Lower leg skin (tissue), 4 donors: Measurements from ENCODE around the gene IGFBP7. TPM values are rescaled to one million over a fixed set of nuclear protein-coding genes. Genes with fewer than 3 reads are reported as not detected.

Source experiments
- DNase-seq, 2 donors: peaks; one replicate each; pipeline ENCODE4 v3.0.0-alpha.2; 2019; ENCODE audit warnings: low spot score in 2 of 2
- H3K4me3 ChIP-seq: fragments of 200-600 bp; sonication (generic); 2 replicates; pipeline ENCODE4 v1.5.1; 2017; ENCODE audit warnings: mild to moderate bottlenecking, low read depth; ENCODE audit not compliant: poor library complexity, severe bottlenecking
- CTCF ChIP-seq, 3 donors: fragments of 450-650 bp; IDR thresholded peaks; one replicate each; pipeline ENCODE4 v1.5.1; 2016; ENCODE audit warnings: antibody characterized with exemption in 3 of 3, mild to moderate bottlenecking in 3 of 3, moderate library complexity in 2 of 3
- POLR2A ChIP-seq, 2 donors: fragments of 450-650 bp; IDR thresholded peaks; one replicate each; pipeline ENCODE4 v1.6.1; 2016 to 2017; ENCODE audit warnings: antibody characterized with exemption in 2 of 2, mild to moderate bottlenecking in 1 of 2, moderate library complexity in 1 of 2
- WGBS, 2 donors: methylation state at CpG; one replicate each; pipeline ENCODE4 v1.1.5; 2018; 5-methylcytosine and 5-hydroxymethylcytosine counted together
- intact Hi-C: fragments of 100-400 bp; cut with DNase I; formaldehyde crosslinking; loops from one replicate; pipeline ENCODE4 v1.15.0; 2023; ENCODE audit warnings: low total_unique reads
- total RNA-seq, 4 donors: library from RNA; depleted of rRNA; stranded (reverse); fragments of >200 nt; gene quantifications; one replicate each; pipeline ENCODE4 v1.1.0, GENCODE V29; 2016

The IGFBP7 gene
- total RNA-seq, 4 donors from 2014 or later, result 122 to 324 (median 168) TPM

GRCh38 chr4:57059890-57060716 lies 50.1 kb downstream of the IGFBP7 start:
- intact Hi-C loops, result no loop called here
- no peak for DNase-seq
- no peak for TF ChIP-seq CTCF (IDR thresholded peaks at IDR 0.05)
- TF ChIP-seq POLR2A (IDR thresholded peaks at IDR 0.05), result no peak
- 57 to 63% methylated on average over 6 of the region's 6 CpGs for WGBS, 2 donors
- no peak overlapping the region for H3K4me3 ChIP-seq

- no peak overlapping the region for H3K4me3 ChIP-seq
- intact Hi-C loops, result no loop called here
- no peak for DNase-seq
- TF ChIP-seq CTCF (IDR thresholded peaks at IDR 0.05) (no peak), POLR2A (IDR thresholded peaks at IDR 0.05) (no peak)
- 71 to 76% methylated on average over 14 of the region's 14 CpGs for WGBS, 2 donors
These were observed 54.3 kb downstream of the IGFBP7 start for GRCh38 chr4:57055886-57056285.

GRCh38 chr4:57053508-57053907 lies 56.7 kb downstream of the IGFBP7 start:
- intact Hi-C loops, result no loop called here
- DNase-seq, result no peak
- no peak for TF ChIP-seq CTCF (IDR thresholded peaks at IDR 0.05)
- 40 to 66% methylated on average over 5 of the region's 5 CpGs for WGBS, 2 donors
- H3K4me3 ChIP-seq, result no peak overlapping the region

- no peak for DNase-seq
- intact Hi-C loops, result no loop called here
- TF ChIP-seq CTCF (IDR thresholded peaks at IDR 0.05), result no peak
- H3K4me3 ChIP-seq, result no peak overlapping the region
- WGBS, 2 donors, result 80 to 86% methylated on average over 2 of the region's 2 CpGs
These were observed 58.7 kb downstream of the IGFBP7 start for GRCh38 chr4:57051524-57051923.

GRCh38 chr4:57051095-57051494 lies 59.1 kb downstream of the IGFBP7 start:
- DNase-seq, result no peak
- WGBS, 2 donors, result 36 to 38% methylated on average over 3 of the region's 3 CpGs
- TF ChIP-seq CTCF (IDR thresholded peaks at IDR 0.05), result no peak
- TF ChIP-seq POLR2A (IDR thresholded peaks at IDR 0.05), result no peak
- intact Hi-C loops, result no loop called here
- H3K4me3 ChIP-seq, result no peak overlapping the region
